SK-N-SH treated with all-trans-retinoic acid at 6 μM for 48 hours (cell line): ENCODE results near the gene CNPPD1.

Source experiments
- OSR1 ChIP-seq: fragments of 250-450 bp; sonication (Bioruptor Pico); IDR thresholded peaks from 2 replicates; pipeline ENCODE4 v1.8.0; 2022; ENCODE audit warnings: moderate library complexity, mild to moderate bottlenecking, inconsistent platforms
- ZFP3 ChIP-seq: fragments of 250-450 bp; sonication (Bioruptor Pico); IDR thresholded peaks from 2 replicates; pipeline ENCODE4 v1.5.0; 2020; ENCODE audit warnings: mild to moderate bottlenecking, moderate library complexity
- TF ChIP-seq, protein P1 (sequence below): fragments of 250-450 bp; sonication (Bioruptor Pico); IDR thresholded peaks from 2 replicates; pipeline ENCODE4 v1.8.0; 2020; ENCODE audit warnings: mild to moderate bottlenecking, moderate library complexity, borderline replicate concordance
- TF ChIP-seq, protein P2 (sequence below): fragments of 250-450 bp; sonication (Bioruptor Pico); IDR thresholded peaks from 2 replicates; pipeline ENCODE4 v1.5.1; 2021; ENCODE audit warnings: mild to moderate bottlenecking, moderate library complexity

DNA sequence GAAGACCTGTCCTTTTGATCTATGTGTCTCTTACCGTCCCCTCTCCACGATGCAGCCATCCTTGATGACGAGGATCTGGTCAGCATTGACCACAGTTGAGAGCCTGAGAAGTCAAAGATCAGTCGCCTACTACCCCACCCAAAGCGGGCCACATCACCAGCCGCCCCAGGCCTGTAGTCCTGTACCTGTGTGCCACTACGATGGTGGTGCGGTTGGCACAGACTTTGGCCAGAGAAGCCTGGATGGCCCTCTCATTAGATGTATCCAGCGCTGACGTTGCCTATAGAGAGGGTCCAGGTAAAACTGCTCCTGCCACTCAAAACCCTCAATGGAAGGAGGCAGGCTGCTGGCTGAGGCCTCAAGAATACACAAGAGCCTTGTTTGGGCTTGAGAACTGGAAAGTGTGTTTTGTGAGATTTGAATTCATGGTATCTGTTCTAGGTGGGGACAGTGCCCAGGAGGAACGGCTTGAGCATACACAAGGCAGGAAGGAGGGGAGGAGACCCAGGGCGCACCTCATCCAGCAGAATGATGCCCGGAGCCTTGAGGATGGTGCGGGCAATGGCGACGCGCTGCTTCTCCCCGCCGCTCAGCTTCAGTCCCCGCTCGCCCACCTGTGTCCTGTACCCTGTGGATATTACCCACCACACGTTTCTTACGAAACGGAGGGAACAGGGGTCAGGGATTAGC lies 33.6 kb upstream of the CNPPD1 start:
- no peak for TF ChIP-seq ZFP3 (CRISPR knock-in tag)
- TF ChIP-seq, protein P1, sequence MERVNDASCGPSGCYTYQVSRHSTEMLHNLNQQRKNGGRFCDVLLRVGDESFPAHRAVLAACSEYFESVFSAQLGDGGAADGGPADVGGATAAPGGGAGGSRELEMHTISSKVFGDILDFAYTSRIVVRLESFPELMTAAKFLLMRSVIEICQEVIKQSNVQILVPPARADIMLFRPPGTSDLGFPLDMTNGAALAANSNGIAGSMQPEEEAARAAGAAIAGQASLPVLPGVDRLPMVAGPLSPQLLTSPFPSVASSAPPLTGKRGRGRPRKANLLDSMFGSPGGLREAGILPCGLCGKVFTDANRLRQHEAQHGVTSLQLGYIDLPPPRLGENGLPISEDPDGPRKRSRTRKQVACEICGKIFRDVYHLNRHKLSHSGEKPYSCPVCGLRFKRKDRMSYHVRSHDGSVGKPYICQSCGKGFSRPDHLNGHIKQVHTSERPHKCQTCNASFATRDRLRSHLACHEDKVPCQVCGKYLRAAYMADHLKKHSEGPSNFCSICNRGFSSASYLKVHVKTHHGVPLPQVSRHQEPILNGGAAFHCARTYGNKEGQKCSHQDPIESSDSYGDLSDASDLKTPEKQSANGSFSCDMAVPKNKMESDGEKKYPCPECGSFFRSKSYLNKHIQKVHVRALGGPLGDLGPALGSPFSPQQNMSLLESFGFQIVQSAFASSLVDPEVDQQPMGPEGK (CRISPR knock-in tag), result no peak
- TF ChIP-seq OSR1 (CRISPR knock-in tag), result no peak
- TF ChIP-seq, protein P2, sequence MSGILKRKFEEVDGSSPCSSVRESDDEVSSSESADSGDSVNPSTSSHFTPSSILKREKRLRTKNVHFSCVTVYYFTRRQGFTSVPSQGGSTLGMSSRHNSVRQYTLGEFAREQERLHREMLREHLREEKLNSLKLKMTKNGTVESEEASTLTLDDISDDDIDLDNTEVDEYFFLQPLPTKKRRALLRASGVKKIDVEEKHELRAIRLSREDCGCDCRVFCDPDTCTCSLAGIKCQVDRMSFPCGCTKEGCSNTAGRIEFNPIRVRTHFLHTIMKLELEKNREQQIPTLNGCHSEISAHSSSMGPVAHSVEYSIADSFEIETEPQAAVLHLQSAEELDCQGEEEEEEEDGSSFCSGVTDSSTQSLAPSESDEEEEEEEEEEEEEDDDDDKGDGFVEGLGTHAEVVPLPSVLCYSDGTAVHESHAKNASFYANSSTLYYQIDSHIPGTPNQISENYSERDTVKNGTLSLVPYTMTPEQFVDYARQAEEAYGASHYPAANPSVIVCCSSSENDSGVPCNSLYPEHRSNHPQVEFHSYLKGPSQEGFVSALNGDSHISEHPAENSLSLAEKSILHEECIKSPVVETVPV, result no peak
